ENCODE results near the gene ZFYVE9.
A peak's percentile ranks its signal among the peaks of the same experiment; 100 is the strongest.

DNA sequence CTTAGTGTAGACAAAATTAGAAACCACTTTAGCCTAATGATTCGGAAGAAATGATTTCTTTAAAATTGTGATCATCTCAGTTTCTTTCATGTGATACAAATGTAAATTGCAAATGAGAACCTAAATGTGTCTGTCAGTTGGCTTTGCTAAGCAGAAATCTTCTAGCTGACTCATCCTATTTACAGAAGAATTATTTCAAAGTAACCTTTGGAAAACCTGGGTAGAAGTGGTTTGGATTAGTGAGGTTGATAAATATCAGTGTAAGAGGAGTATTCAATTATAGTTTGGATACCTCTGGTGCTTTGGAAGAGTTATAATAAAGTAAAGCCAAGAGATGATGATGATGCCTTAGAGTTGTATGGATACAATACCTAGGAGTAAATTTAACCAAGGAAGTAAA, 186.7 kb downstream of the ZFYVE9 start:
- no peak for TF ChIP-seq SP1 (CRISPR knock-in tag; IDR thresholded peaks at IDR 0.05)
- no peak for TF ChIP-seq TGIF2 (CRISPR knock-in tag; IDR thresholded peaks at IDR 0.05)
- TF ChIP-seq, protein P1, sequence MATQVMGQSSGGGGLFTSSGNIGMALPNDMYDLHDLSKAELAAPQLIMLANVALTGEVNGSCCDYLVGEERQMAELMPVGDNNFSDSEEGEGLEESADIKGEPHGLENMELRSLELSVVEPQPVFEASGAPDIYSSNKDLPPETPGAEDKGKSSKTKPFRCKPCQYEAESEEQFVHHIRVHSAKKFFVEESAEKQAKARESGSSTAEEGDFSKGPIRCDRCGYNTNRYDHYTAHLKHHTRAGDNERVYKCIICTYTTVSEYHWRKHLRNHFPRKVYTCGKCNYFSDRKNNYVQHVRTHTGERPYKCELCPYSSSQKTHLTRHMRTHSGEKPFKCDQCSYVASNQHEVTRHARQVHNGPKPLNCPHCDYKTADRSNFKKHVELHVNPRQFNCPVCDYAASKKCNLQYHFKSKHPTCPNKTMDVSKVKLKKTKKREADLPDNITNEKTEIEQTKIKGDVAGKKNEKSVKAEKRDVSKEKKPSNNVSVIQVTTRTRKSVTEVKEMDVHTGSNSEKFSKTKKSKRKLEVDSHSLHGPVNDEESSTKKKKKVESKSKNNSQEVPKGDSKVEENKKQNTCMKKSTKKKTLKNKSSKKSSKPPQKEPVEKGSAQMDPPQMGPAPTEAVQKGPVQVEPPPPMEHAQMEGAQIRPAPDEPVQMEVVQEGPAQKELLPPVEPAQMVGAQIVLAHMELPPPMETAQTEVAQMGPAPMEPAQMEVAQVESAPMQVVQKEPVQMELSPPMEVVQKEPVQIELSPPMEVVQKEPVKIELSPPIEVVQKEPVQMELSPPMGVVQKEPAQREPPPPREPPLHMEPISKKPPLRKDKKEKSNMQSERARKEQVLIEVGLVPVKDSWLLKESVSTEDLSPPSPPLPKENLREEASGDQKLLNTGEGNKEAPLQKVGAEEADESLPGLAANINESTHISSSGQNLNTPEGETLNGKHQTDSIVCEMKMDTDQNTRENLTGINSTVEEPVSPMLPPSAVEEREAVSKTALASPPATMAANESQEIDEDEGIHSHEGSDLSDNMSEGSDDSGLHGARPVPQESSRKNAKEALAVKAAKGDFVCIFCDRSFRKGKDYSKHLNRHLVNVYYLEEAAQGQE (IDR thresholded peaks at IDR 0.05; ENCODE audit: borderline replicate concordance), result 0 out of 2 replicates have a peak, but pooled peaks have one; percentile 4
- TF ChIP-seq, protein P1 (CRISPR knock-in tag; IDR thresholded peaks at IDR 0.05; ENCODE audit: low read depth), result no peak
- TF ChIP-seq SREBF2 (CRISPR knock-in tag; IDR thresholded peaks at IDR 0.05), result no peak
- TF ChIP-seq, protein P2, sequence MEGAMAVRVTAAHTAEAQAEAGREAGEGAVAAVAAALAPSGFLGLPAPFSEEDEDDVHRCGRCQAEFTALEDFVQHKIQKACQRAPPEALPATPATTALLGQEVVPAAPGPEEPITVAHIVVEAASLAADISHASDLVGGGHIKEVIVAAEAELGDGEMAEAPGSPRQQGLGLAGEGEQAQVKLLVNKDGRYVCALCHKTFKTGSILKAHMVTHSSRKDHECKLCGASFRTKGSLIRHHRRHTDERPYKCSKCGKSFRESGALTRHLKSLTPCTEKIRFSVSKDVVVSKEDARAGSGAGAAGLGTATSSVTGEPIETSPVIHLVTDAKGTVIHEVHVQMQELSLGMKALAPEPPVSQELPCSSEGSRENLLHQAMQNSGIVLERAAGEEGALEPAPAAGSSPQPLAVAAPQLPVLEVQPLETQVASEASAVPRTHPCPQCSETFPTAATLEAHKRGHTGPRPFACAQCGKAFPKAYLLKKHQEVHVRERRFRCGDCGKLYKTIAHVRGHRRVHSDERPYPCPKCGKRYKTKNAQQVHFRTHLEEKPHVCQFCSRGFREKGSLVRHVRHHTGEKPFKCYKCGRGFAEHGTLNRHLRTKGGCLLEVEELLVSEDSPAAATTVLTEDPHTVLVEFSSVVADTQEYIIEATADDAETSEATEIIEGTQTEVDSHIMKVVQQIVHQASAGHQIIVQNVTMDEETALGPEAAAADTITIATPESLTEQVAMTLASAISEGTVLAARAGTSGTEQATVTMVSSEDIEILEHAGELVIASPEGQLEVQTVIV (CRISPR knock-in tag; IDR thresholded peaks at IDR 0.05; ENCODE audit: borderline replicate concordance), result no peak
- TF ChIP-seq, protein P3, sequence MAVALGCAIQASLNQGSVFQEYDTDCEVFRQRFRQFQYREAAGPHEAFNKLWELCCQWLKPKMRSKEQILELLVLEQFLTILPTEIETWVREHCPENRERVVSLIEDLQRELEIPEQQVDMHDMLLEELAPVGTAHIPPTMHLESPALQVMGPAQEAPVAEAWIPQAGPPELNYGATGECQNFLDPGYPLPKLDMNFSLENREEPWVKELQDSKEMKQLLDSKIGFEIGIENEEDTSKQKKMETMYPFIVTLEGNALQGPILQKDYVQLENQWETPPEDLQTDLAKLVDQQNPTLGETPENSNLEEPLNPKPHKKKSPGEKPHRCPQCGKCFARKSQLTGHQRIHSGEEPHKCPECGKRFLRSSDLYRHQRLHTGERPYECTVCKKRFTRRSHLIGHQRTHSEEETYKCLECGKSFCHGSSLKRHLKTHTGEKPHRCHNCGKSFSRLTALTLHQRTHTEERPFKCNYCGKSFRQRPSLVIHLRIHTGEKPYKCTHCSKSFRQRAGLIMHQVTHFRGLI (CRISPR knock-in tag; IDR thresholded peaks at IDR 0.05), result no peak
- TF ChIP-seq, protein P4, sequence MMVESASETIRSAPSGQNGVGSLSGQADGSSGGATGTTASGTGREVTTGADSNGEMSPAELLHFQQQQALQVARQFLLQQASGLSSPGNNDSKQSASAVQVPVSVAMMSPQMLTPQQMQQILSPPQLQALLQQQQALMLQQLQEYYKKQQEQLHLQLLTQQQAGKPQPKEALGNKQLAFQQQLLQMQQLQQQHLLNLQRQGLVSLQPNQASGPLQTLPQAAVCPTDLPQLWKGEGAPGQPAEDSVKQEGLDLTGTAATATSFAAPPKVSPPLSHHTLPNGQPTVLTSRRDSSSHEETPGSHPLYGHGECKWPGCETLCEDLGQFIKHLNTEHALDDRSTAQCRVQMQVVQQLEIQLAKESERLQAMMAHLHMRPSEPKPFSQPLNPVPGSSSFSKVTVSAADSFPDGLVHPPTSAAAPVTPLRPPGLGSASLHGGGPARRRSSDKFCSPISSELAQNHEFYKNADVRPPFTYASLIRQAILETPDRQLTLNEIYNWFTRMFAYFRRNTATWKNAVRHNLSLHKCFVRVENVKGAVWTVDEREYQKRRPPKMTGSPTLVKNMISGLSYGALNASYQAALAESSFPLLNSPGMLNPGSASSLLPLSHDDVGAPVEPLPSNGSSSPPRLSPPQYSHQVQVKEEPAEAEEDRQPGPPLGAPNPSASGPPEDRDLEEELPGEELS (CRISPR knock-in tag; IDR thresholded peaks at IDR 0.05; ENCODE audit: borderline replicate concordance), result no peak
- TF ChIP-seq, protein P5, sequence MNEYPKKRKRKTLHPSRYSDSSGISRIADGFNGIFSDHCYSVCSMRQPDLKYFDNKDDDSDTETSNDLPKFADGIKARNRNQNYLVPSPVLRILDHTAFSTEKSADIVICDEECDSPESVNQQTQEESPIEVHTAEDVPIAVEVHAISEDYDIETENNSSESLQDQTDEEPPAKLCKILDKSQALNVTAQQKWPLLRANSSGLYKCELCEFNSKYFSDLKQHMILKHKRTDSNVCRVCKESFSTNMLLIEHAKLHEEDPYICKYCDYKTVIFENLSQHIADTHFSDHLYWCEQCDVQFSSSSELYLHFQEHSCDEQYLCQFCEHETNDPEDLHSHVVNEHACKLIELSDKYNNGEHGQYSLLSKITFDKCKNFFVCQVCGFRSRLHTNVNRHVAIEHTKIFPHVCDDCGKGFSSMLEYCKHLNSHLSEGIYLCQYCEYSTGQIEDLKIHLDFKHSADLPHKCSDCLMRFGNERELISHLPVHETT (CRISPR knock-in tag; conservative IDR thresholded peaks at IDR 0.05 in 1 of 2, IDR thresholded peaks at IDR 0.05 in 1 of 2), result no peak
- no peak for TF ChIP-seq CHD1 (IDR thresholded peaks at IDR 0.05; ENCODE audit: low read length)
- no peak for TF ChIP-seq EZH2 (IDR thresholded peaks at IDR 0.05; ENCODE audit: borderline replicate concordance, low read depth, low read length)
- no peak for TF ChIP-seq BRF1 (IDR thresholded peaks at IDR 0.05; ENCODE audit: borderline replicate concordance, extremely low read depth, insufficient read length)
- no peak for TF ChIP-seq TOE1 (IDR thresholded peaks at IDR 0.05; ENCODE audit: borderline replicate concordance)
- TF ChIP-seq TOE1 (CRISPR knock-in tag; IDR thresholded peaks at IDR 0.05; ENCODE audit: borderline replicate concordance, low read depth), result no peak
- TF ChIP-seq ADNP (tag; IDR thresholded peaks at IDR 0.05), result no peak

All from K562 (cell line).